HG03025 (cell line): Measurements from ENCODE around the gene CDC73.
"Not testable (repeated sequence)": the region's sequence is repeated elsewhere in the genome, so short reads cannot be mapped to it uniquely, and the experiment has no call there.

Experiments used
- ATAC-seq: cut with Tn5 transposase; IDR thresholded peaks from one replicate; pipeline ENCODE4 v1.9.1; 2021; ENCODE audit warnings: mild to moderate bottlenecking, moderate library complexity; ENCODE audit not compliant: unreplicated experiment, low FRiP score

Gene CDC73

DNA sequence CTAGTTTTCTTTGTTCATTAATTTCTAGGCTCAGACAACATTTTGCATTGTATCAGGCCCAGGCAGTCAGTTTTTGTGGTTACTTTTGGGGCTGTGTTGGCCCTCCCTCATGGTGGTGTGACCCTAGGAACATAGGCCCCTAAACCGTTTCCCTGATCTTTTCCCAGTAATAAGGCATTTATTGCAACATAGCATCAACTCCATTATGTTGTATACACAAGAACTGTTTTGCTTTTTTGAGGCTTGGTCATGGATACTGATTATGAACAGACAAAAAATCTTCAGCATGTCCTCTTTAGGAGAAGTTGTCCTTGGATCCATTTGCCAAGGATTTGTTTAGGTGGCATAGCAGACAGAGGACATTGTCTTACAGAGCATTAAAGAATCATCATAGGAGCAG lies 54.3 kb downstream of the CDC73 start:
- ATAC-seq: no peak

DNA sequence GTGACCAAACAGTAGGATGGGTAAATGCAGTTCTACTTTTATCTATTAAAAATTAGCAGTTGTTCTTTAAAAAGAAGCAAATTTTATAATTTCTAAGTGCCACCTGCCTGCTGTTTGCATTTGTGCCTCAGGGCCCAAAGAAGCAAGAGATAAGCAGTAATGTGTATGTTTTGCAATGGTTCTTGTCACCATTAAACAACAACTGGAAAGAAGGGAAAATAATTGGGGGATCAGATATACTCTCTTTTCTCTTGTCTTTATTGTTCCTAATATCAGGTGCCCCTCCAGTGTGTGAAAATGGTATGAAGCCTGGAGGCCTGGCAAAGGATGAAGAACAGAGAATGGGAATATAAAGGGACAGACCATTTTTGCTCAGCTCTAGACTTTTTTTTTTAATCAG lies 55.0 kb downstream of the CDC73 start:
- ATAC-seq: no peak

DNA sequence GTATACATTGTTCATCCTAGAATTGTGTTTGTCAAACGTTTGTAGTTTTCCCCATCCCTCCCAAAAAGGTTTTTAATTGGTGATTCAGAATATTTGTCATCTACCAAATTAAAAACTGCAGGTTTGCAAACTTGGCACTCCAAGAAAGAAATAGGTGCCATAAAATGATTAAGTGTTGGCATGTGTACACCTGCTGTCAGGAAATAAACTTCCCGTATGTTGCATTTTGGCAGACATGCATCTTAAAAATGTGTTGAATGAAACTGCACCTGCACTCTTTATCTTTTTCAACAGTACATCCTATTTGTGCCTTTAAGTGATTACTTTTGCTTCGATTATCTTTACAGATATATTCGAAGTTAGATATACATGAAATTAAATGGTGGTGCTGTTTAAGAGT lies 57.3 kb downstream of the CDC73 start:
- ATAC-seq: no peak

DNA sequence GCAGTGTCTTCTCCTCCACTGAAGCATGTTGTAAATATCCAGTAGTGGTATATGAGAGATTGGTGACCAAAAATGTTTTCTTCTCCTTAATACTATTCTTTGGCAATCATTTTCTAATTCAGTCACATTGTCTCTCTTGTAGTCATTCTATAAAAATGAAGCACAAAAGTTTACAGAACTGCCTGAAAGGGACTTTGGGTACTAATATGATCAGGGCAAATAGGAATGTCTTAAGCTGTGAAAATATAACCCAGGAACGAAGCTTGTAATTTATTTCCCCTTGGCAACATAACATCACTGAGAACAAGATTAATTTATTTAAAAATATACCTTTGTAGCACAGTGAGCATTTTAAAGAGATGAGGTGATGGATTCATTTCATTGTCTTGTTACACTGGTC lies 59.7 kb downstream of the CDC73 start:
- ATAC-seq: no peak

DNA sequence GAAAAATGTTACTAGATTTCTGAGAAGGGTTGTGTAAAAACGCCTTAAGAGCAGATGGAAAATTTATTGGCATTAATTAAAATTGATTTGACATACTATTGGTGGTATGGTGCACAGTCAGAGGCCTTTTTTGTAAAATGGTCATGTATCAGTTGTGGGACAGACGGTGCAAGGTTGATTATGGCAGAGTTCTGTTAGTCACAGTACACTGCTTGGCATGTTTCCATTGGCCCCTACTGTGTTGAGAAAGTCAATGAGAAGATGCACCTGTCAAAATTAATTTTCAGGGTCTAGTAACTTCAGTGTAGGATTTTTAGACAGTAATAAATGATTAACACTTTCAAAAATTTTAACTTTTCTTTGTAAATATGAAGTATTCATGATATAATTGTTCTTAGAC lies 60.2 kb downstream of the CDC73 start:
- ATAC-seq: no peak

DNA sequence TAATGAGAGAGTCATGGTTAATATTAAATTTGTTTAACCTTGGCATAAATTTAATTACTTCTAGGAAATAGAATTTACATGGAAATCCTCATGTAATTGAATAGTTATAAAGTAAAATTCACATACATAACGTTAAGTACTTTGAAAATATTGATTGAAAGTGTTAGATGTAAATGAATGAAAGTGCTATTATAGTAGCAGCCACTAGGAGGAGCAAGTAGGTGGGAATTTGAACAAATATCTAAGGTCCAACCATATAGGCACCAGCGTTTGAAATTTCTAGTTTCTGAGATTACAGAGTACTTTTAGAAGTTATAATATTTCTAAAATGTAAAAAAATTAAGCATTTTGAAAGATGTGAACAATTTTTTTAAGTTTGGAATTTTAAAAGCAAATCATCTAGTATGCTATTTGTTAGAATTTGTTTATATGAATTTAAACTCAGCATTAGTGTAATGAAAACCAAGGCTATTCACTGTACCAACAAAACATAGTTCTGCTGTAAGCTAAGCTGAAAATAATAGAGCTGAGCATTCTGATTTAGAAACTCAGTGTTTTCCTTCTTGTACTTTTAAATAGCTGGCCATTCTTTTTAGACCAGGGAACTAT lies 61.3 kb downstream of the CDC73 start:
- ATAC-seq: no peak

DNA sequence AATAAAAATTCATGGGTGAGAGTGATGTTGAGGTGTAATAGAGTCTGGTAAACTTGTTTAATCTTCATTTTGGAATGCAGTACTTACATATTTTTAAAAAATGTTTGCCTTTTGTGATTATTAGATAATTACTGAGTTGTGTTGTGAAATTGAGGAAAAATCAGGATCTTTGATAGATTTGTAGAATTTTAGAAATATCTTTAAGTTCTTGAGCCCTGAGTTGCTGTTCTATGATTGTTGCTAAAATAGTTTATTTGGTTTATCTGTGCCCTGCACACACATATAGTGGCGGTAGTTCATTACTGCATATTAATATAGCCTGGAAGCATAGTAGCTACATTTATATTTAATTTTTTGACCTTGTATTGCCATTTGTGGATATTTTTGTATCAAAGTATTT lies 62.9 kb downstream of the CDC73 start:
- no peak for ATAC-seq

DNA sequence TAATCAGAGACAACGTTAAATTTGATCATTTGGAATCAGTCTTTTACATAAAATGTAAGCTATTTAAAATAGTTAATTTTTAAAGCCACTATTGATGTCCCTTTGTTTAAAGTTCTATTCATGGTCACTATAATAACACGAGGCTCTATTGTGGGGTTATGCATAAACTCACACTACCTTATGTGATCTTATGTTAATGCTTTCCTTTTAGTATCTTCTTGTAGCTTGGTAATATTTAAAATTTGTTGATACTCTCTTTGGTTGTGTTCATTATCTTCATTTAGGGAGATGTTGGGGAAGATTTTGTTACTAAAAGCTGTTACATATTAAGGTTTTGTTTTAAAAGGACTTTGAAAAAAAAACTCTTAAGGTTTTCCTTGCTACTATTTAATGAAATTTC lies 63.4 kb downstream of the CDC73 start:
- ATAC-seq: no peak

DNA sequence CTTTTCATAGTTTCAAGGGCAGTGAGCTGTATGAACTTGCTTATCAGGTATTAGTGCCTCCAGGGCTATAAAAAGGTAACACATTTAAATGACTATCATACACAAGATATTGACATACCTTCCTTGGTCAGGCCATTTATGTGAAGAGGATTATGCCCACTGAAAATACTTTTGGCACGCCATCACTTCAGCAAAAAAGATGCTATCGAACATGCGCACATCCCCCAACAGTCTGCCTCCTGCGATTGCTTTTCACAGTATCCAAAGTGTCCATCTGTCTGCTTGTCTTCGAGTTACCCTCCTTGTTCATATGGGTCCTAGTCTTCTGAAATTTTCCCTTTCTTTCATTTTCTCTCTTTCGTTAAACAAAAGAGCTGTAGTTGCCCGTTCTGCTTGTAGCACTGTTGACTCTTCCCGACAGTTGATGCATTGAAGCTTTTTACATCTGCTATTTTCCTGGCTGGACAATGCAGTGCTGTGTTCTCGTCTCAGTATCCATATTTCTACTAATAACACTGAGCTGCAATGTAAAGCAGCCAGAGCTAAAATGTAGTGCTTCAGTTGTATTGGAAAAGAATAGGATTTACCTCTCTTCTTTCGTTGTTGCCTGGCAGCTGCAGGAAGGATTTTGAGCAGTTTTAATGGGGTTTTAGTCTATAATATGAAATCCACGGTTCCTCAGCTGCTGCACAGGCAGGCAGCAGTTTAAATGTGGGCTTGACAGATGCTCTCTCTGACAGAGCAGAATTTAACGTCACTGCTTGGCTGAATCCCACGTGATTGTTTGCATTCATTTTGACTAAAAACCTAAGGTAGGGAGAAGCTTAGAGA lies 64.3 kb downstream of the CDC73 start, which contains the start of gene B3GALT2:
Gene B3GALT2 (minus strand): TSS at position 713 of the 831 bp plus-strand sequence. CDS start 5,051 bp downstream, outside the sequence.
- ATAC-seq: no peak

DNA sequence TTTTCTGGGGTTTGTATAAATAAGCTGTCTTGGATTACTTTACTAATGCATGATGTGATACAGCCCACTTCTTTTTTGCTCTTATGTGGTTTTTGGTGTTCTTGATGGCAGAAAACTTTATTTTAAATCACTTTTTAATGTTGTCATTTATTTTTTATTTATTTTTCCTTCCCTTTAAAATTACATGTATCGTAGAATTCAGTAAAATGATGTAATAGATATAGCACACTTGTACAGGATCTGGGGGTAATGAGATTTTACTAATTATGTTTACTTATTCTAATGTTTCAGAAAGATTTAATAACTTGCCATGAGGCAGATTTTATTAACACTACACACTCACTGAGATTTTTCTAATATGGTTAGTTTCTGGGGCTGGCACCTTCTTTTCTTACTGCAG lies 65.3 kb downstream of the CDC73 start:
- ATAC-seq: no peak

DNA sequence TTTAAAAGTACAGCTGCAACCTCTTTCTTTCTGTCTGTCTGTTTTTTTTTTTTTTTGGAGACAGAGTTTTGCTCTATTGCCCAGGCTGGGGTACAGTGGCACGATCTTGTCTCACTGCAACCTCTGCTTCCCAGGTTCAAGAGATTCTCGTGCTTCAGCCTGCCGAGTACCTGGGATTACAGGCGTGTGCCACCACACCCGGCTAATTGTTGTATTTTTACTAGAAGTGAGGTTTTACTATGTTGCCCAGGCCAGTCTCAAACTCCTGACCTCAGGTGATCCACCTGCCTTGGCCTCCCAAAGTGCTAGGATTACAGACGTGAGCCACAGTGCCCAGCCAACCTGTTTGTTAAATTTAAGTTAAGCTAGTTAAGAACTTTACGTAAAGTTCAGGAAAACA lies 67.1 kb downstream of the CDC73 start:
- not testable (repeated sequence) for ATAC-seq

DNA sequence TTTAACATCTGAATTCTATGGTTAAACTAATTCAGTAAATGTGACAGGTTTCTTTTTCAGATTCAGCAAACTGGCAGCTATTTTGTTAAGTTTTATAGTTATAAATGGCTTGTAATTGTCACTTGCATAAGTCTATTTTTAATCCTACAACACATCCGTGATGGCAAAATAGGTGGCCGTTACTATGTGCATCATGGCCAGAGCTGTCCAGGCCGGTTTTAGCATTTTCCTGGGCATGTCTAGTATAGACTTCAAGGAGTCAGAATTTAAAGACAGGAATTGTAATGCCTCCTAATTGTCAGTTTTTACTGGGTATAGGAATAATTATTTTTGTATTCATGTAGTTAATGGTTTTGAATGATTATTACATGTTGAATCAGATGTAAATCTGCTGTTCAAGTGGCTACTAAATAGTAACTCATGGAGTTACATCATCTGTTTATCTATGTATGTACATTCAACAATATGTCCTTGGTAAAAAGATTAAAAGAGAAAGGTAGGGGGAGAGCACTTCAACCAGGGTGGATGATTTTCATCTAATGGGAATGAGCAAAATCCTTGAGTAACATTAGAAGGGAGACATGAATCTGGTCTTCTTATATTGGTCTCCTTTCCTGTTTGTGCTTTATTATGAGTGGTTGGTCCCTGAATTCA lies 67.7 kb downstream of the CDC73 start:
- no peak for ATAC-seq

DNA sequence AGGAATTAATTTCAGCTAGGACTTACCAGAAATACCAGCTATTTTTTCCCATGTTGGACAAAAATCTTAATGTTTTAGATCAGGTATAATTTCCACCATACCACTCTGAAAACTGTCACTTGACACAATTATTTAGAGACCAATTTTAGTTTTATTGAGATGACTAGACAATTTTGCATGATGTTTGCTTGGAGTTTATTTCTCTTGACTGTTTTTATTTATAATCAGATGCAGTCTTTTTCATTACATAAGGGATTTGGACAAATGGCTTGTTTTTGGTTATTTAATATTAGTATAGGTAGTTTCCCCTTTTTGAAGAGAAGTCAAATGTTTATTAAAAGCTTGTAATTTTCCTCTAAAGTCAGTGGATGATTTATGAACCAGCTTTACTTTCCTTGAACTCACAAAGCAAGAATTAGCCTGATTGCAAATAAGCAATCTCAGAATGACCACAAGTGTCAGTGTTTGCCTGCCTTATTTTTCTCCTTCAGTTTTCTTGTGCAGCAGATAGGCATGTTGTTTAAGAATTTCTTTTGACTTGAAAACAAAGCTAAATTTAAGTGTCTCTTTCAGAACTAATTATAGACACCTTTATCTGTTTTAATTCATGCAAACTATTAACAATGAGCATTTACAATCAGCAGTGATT lies 68.4 kb downstream of the CDC73 start:
- no peak for ATAC-seq

DNA sequence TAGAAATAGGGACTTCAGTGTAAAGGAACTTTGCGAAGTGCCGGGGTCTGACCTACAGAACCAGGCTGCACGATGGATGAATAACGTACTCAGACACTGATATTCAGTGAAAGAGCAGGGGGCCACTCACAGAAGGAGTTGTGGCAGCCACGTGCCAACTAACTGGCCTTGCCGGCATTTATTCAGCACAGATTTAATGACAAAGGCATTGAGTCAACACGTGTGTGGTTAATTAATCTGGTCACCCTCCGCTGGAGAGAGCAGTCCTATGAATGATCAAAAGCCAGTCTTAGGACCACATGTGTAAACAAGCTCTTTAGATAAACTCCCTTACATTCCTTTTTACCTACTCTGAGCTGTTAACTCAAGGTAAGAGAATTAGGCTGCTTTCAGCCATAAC lies 70.8 kb downstream of the CDC73 start:
- no peak for ATAC-seq

DNA sequence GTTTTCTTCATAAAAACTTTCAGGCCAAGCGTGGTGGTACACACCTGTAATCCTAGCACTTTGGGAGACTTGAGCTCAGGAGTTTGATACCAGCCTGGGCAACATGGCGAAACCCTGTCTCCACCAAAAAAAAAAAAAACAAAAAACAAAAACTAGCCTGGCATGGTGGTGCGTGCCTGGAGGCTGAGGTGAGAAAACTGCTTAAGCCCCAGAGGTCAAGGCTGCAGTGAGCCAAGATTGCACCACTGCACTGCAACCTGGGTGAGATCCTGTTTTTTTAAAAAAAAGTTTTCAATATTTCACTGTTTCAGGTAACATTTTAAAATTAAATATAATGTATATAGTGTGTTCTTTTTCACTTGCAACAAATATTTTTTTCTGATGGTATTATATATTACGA lies 78.1 kb downstream of the CDC73 start:
- no peak for ATAC-seq

DNA sequence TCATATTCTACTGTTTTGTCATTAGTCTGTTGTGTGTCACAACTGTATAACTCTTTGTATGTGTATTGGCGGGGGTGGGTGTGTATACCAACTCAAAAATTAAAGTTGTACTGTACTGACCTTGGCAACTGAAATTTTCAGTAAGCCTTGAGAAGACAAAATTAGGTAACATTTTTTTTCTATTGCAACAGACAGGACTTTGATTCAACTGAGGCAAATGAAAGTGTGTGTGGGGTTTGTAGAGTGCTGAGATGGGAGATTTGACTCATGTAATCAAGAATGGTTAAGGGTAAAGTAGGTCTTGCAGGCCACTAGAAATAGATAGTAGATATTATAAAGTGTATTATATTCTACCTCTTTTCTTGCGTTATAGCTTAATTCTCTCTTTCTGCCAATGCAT lies 79.2 kb downstream of the CDC73 start:
- ATAC-seq: no peak

DNA sequence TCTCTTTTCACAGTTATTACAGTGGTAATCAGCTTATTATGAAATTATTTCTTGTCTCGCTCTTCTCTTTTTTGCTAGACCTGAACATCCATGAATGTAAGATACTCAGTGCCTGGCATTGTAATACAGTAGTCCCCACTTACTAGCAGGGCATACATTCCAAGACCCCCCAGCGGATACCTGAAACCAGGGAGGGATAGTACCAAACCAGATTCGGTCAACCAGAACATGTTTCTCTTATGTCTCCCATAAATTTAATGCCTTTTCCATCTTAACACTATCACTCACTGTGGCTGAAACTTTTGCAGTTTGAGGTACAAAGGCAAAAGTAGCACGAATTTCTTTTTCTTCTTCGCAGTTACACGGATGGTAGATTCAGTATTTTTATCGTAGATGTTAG lies 89.2 kb downstream of the CDC73 start:
- no peak for ATAC-seq

DNA sequence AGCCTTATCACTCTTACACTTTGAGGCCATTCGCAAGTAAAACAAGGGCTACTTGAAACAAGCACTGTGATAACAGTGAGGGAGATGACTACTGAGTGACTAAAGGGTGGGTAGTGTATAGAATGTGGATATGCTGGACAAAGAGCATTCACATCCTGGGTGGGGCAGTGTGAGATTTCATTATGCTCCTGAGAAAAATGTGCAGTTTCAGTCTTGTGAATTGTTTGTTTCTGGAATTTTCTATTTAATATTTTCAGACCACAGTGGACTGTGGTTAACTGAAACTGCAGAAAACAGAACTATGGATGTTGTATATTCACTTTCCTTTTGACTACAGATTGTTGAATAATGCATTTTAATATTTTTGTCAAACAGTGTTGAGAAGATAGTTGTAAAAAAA lies 89.7 kb downstream of the CDC73 start:
- peak; percentile 71 for ATAC-seq

DNA sequence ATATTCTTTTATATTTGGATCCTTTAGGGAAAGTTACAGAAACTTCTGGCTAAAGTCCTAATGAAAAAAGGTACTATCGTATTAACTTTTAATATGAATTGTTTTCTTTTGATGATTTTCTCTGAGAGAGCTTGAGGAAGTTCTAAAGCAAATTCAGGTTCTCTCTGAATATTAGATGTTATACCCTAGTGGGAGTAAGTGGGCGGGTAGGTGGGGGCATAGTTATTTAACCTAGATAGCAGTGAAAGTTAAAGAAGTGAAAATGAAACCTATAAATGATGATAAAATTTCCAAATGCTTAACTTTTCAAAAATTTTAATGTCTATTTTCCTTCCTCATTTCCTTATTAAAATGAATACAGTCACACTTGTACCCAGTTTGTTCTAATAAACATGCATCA lies 90.8 kb downstream of the CDC73 start:
- no peak for ATAC-seq

DNA sequence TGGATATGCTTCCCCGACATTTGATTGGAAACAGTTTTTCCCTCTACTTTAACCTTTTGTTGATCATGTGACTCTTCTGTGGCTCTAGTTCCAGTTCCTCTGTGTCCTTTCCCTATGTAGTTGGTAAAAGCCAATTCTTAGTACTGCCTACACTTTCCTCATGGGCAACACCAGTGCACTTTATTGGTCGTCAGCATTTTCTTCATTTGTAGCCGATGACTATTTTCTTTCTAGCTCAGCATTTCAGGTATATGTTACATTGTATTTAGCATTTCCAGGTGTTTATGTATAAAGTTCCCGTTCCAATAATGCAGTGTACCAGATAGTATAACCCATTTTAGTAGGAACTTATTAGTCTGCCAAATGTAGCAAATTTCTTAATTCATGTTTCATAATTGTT lies 92.2 kb downstream of the CDC73 start:
- no peak for ATAC-seq

DNA sequence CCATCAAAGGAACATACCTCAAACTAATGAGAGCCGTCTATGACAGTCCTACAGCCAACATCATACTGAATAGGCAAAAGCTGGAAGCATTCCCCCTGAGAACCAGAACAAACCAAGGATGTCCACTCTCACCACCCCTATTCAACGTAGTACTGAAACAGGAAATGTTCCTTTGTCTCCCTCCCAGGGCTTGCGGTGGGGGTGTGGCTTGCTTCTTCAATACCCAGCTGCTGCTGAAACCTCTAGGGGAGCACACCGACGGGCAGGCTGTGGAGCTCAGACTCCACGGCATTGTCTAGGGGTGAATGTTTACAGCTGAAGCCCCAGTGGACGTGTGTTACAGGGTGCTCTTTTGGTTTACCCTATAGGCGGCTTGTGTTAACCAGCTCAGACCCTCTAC lies 95.1 kb downstream of the CDC73 start:
- ATAC-seq: peak; percentile 71
